Nephron progenitor cell (in vitro differentiated cells): ENCODE data around the gene SIRPA.
"Not testable (repeated sequence)": the region's sequence is repeated elsewhere in the genome, so short reads cannot be mapped to it uniquely, and the experiment has no call there.

Experiments used
- DNase-seq: peaks from one replicate; pipeline ENCODE4 v3.0.0; 2021
- H3K27ac Mint-ChIP-seq: 2 replicates; pipeline ENCODE4 v1.8.0; 2021; ENCODE audit warnings: mild to moderate bottlenecking, moderate library complexity, mixed read lengths
- H3K27me3 Mint-ChIP-seq: 2 replicates; pipeline ENCODE4 v1.8.0; 2021; ENCODE audit warnings: mild to moderate bottlenecking, low read depth, mixed read lengths; ENCODE audit not compliant: poor library complexity
- H3K36me3 Mint-ChIP-seq: 2 replicates; pipeline ENCODE4 v1.8.0; 2021; ENCODE audit warnings: low read depth, mixed read lengths
- H3K4me1 Mint-ChIP-seq: 2 replicates; pipeline ENCODE4 v1.8.0; 2021; ENCODE audit warnings: mixed read lengths
- H3K4me3 Mint-ChIP-seq: 2 replicates; pipeline ENCODE4 v1.8.0; 2021; ENCODE audit warnings: mild to moderate bottlenecking, moderate library complexity, mixed read lengths
- H3K9me3 Mint-ChIP-seq: 2 replicates; pipeline ENCODE4 v1.8.0; 2021; ENCODE audit warnings: mild to moderate bottlenecking, moderate library complexity, mixed read lengths
- TF ChIP-seq, protein P1 (sequence below): fragments of 200-600 bp; sonication (generic); IDR thresholded peaks from 2 replicates; pipeline ENCODE4 v1.5.0; 2021; ENCODE audit warnings: antibody characterized with exemption

SIRPA gene

DNA sequence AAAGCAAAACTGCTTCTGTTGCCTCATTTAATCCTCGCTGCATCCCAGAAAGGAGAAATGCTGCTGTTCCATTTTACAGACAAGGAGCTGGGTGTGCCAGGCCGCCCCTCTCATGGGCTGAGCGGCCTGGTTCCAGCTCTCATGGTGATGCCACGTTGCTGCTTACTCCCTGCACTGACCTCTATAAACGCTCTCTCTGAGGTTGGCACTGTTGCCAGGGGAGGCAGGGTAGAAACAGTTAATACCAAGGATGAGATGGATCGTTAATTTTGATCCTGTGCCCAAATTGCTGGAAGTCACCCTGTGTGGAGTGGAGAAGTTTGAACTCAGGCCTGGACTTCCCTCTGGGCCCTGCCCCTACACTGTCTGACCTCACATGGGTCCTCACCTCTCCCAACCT is 25.6 kb downstream of the SIRPA start:
- Mint-ChIP-seq H3K4me1 (peaks cover 23% of the 10 kb centered on the region), H3K27me3 (no peaks in the 10 kb centered on the region), H3K9me3 (no peaks in the 10 kb centered on the region), H3K36me3 (peaks cover 20% of the 10 kb centered on the region), H3K27ac (no peak overlapping the region), H3K4me3 (no peak overlapping the region)
- no peak for DNase-seq
- TF ChIP-seq, protein P1, sequence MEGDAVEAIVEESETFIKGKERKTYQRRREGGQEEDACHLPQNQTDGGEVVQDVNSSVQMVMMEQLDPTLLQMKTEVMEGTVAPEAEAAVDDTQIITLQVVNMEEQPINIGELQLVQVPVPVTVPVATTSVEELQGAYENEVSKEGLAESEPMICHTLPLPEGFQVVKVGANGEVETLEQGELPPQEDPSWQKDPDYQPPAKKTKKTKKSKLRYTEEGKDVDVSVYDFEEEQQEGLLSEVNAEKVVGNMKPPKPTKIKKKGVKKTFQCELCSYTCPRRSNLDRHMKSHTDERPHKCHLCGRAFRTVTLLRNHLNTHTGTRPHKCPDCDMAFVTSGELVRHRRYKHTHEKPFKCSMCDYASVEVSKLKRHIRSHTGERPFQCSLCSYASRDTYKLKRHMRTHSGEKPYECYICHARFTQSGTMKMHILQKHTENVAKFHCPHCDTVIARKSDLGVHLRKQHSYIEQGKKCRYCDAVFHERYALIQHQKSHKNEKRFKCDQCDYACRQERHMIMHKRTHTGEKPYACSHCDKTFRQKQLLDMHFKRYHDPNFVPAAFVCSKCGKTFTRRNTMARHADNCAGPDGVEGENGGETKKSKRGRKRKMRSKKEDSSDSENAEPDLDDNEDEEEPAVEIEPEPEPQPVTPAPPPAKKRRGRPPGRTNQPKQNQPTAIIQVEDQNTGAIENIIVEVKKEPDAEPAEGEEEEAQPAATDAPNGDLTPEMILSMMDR = no peak

DNA sequence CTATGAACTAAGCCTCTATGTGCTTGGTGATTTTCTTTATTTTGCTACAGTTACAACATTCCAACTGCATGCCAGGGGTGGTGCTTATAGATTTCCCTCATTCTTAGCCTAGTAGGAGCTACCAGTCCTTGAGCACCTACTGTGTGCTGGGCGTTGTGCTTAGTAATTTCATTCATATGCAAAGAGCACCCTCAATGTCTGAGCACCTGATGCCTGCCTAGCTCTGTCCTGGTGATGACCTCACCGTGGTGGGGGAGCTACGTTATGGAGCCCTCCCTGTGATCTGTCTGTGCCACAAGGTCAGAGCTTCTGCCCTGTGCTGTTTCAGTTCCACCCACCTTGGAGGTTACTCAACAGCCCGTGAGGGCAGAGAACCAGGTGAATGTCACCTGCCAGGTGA is 26.8 kb downstream of the SIRPA start:
- H3K4me3 Mint-ChIP-seq, H3K9me3 Mint-ChIP-seq, H3K27me3 Mint-ChIP-seq, DNase-seq, H3K27ac Mint-ChIP-seq: not testable (repeated sequence)
- peaks cover 23% of the 10 kb centered on the region for H3K4me1 Mint-ChIP-seq
- H3K36me3 Mint-ChIP-seq = peaks cover 23% of the 10 kb centered on the region

DNA sequence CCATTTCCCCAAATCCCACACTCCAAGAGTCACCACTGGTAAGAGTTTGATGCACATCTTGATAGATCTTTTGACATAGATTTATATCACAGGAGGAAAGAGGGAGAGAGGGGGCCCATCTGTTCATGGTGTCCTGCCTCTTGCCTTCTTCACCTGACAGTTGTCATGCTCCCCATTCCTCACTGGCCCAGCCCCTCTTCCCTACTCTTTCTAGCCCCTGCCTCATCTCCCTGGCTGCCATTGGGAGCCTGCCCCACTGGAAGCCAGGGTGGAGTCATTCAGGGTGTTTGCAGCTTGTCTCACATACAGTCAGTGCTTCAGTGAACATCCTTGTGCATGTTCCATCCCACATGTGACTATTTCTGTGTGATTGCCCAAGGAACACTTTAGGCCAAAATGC is 27.6 kb downstream of the SIRPA start:
- Mint-ChIP-seq H3K4me1 (peaks cover 17% of the 10 kb centered on the region), H3K27me3 (no peaks in the 10 kb centered on the region)

DNA sequence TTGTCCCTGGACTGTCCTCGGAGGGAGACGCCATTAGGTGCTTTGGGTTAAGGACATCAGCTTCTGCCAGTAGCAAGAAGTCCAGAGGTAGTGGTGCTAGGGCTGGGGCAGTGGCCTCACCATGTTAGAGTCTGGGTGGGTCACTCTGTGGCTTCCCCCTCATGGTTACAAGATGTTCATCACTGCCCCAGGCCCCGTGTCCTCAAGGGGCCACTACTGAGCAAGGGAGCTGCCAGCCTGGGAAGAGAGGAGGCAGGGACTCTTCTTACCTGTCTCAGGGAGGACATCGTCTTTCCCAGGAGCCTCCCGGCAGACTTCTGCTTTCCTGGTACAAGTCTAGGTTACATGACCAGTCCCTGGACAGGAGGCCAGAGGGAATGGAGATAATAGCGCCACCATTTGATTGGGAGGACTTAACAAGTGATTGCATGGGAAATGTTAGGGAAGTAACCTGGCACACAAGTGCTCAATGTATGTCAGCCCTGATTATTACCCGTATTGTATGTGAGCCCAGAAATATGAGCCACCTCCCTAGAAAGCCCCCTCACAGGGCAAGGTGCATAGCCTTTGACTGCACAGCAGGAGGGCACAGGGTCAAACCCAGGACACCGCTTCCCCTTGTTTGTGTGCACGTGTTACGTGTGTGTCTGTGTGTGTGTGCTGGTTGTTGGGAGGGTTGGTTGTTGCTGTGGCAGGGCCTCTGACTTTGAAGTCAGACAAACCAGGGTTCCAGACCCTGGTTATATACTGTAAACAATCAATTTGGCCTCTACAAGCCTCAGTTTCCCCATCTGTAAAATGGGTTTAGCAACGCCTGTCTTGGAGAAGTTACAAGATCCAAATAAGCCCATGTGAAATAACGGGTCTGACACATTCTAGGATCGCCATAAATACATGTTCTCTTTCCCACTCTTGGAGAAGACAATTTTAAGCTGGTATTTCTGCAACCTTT is 30.0 kb downstream of the SIRPA start:
- Mint-ChIP-seq H3K9me3 (no peaks in the 10 kb centered on the region), H3K4me3 (no peak overlapping the region), H3K36me3 (peaks cover 13% of the 10 kb centered on the region), H3K4me1 (peaks cover 23% of the 10 kb centered on the region), H3K27ac (no peak overlapping the region), H3K27me3 (peaks cover 3% of the 10 kb centered on the region)
- TF ChIP-seq, protein P1 = no peak
- DNase-seq = no peak

More for the DNA sequence above, 27.6 kb downstream of the SIRPA start:
- no peak overlapping the region for H3K4me3 Mint-ChIP-seq
- no peak for DNase-seq
- H3K36me3 Mint-ChIP-seq = peaks cover 19% of the 10 kb centered on the region
- peak overlapping the region; percentile 86 for H3K27ac Mint-ChIP-seq
- TF ChIP-seq, protein P1 = no peak
- H3K9me3 Mint-ChIP-seq = no peaks in the 10 kb centered on the region

DNA sequence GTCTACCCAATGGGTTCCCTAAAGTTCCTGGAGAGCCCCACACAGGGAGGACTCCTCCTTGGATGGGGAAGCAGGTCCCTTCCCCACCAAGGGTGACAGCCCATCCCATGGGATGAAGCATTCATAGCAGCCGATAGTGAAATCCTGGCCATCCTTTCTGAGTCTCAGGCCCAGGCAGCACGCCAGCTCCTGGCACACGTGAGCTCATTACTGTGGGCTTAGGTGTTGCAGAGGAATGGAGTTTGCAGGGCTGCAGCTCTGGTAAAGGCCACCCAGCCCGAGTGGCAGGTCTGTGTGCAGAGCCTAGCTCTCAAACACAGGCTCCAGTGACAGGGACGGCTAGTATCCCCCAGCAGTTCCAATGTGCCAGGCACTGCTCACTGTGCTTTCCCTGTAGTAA is 31.0 kb downstream of the SIRPA start:
- Mint-ChIP-seq H3K4me3 (no peak overlapping the region), H3K9me3 (no peaks in the 10 kb centered on the region), H3K36me3 (peaks cover 13% of the 10 kb centered on the region), H3K4me1 (peaks cover 17% of the 10 kb centered on the region), H3K27me3 (peaks cover 3% of the 10 kb centered on the region), H3K27ac (peak overlapping the region; percentile 42)
- TF ChIP-seq, protein P1 = no peak
- DNase-seq = no peak

DNA sequence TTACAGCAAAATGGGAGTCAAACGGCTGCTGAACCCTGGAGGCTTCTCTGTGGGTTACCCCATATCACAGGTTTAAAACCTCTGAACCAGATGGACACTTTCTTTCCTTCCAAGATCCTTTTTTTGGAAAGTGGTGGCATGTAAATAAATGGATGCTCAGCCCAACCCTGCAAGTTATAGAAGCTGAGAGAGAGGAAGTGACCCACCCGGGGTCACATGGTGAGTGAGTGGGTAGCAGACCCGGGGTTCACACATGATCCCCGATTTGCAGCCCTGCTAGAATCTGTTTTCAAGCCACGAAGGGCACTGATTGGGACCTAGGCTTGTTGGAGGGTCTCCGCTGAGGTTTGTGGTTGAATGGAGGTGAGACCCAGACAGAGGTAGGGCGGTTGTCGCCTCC is 32.0 kb downstream of the SIRPA start:
- TF ChIP-seq, protein P1 = no peak
- DNase-seq = no peak
- Mint-ChIP-seq H3K9me3 (no peaks in the 10 kb centered on the region), H3K4me3 (no peak overlapping the region), H3K27me3 (peaks cover 3% of the 10 kb centered on the region), H3K4me1 (peaks cover 20% of the 10 kb centered on the region), H3K36me3 (peaks cover 13% of the 10 kb centered on the region), H3K27ac (no peak overlapping the region)
